Inferior parietal cortex (tissue), 1 donor: Measurements from ENCODE around the gene KTI12.

ENCODE experiments used
- DNase-seq: peaks from one replicate; pipeline ENCODE4 v3.0.0-alpha.2; 2016; ENCODE audit errors: extremely low spot score

The KTI12 gene

DNA sequence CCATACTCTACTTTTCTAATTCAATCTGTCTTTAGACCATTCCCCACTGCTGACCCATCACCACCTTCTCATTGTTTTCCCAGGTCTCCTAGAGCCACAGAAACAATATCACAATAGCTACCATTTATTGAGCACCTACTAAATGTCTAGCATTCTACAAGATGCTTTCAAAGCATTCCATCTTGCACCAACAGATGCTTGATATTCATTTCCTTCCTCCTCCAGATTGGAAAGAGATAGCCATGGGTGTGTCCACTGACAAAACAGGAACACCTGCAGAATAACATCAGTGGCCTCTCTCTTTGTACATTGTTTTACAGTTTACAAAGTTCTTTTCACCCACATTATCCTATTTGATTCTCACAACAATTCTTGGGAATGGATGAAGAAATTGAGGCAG lies 45.4 kb downstream of the KTI12 start:
- no peak for DNase-seq

GRCh38 chr1:51986718-51987117 lies 46.9 kb downstream of the KTI12 start:
- DNase-seq = no peak

- no peak for DNase-seq
These were observed 51.4 kb downstream of the KTI12 start for GRCh38 chr1:51982161-51982560.
